Right atrium auricular region (tissue), 2 donors: ENCODE results near the gene ISG15. TPM values are rescaled to one million over a fixed set of nuclear protein-coding genes. Genes with fewer than 3 reads are reported as not detected.
"Not testable (repeated sequence)": the region's sequence is repeated elsewhere in the genome, so short reads cannot be mapped to it uniquely, and the experiment has no call there.

ENCODE experiments used
- DNase-seq: peaks from one replicate; pipeline ENCODE4 v3.0.0-alpha.2; 2019; ENCODE audit warnings: low spot score
- H3K27ac ChIP-seq, 2 donors: fragments of 200-600 bp; sonication (generic); 1 replicate in 1 of 2; 2 replicates in 1 of 2; pipeline ENCODE4 v1.5.1; 2016 to 2019
- H3K27me3 ChIP-seq, 2 donors: fragments of 200-600 bp; sonication (generic); one replicate each; pipeline versions ENCODE4 v1.5.1 to v1.6.0; 2017 to 2019
- H3K36me3 ChIP-seq: fragments of 200-600 bp; sonication (generic); one replicate; pipeline ENCODE4 v1.5.1; 2016
- H3K4me1 ChIP-seq, 2 donors: fragments of 200-600 bp; sonication (generic); one replicate each; pipeline versions ENCODE4 v1.5.1 to v1.6.0; 2017 to 2019
- H3K4me3 ChIP-seq, 2 donors: fragments of 200-600 bp; sonication (generic); 1 replicate in 1 of 2; 2 replicates in 1 of 2; pipeline ENCODE4 v1.5.1; 2017 to 2019; ENCODE audit warnings: mild to moderate bottlenecking in 1 of 2, moderate library complexity in 1 of 2
- H3K9me3 ChIP-seq, 2 donors: fragments of 200-600 bp; sonication (generic); one replicate each; pipeline ENCODE4 v1.5.1; 2019
- CTCF ChIP-seq, 2 donors: fragments of 200-600 bp; sonication (generic); IDR thresholded peaks; one replicate each; pipeline ENCODE4 v1.5.1; 2019; ENCODE audit warnings: antibody characterized with exemption in 2 of 2
- total RNA-seq, 2 donors: library from RNA; depleted of rRNA; stranded (reverse); fragments of >200 nt; gene quantifications; one replicate each; pipeline ENCODE4 v1.1.0, GENCODE V29; 2016

ISG15 gene
- total RNA-seq, 2 donors from 2014 or later, result 26.8 to 32.2 TPM

DNA sequence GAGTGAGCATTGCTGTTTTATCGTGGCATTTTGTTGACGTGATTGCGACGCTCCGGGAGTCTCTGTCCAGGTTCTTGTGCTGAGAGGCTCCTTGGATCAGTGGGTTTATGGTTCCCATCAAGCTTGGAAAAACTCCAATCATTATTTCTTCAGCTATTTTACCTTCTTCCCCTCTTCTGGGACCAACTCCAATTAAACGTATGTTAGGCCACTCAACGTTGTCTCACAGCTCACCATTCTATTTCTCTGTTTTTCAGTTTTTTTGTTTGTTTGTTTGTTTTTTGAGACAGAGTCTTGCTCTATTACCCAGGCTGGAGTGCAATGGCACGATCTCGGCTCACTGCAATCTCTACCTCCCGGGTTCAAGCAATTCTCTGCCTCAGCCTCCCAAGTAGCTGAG lies 21.4 kb upstream of the ISG15 start:
- Histone ChIP-seq H3K4me3 (no peak overlapping the region), H3K27me3 (no peaks in the 10 kb centered on the region), H3K36me3 (no peaks in the 10 kb centered on the region), H3K4me1 (no peaks in the 10 kb centered on the region), H3K9me3 (peaks cover 0 to 11% of the 10 kb centered on the region in 2 donors), H3K27ac (no peak overlapping the region)
- TF ChIP-seq CTCF (IDR thresholded peaks at IDR 0.05), result no peak
- no peak for DNase-seq

DNA sequence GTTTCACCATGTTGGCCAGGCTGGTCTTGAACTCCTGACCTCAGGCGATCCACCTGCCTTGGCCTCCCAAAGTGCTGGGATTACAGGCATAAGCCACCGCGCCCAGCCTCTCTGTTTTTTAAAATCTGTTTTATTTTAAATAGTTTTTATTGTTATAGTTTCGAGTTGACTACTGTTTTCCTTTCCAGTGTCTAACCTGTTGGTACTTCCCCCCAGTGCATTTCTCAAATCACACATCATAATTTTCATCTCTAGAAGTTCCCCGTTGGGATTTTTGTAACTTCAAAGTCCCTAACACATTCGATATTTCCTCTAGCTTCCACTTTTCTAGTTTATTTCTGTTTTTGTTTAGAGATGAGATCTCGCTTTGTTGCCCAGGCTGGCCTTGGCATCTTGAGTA lies 20.9 kb upstream of the ISG15 start:
- DNase-seq, result no peak
- TF ChIP-seq CTCF (IDR thresholded peaks at IDR 0.05), result no peak
- Histone ChIP-seq H3K36me3 (no peaks in the 10 kb centered on the region), H3K27me3 (no peaks in the 10 kb centered on the region), H3K4me1 (no peaks in the 10 kb centered on the region), H3K4me3 (no peak overlapping the region), H3K27ac (no peak overlapping the region), H3K9me3 (peaks cover 0 to 11% of the 10 kb centered on the region in 2 donors)

DNA sequence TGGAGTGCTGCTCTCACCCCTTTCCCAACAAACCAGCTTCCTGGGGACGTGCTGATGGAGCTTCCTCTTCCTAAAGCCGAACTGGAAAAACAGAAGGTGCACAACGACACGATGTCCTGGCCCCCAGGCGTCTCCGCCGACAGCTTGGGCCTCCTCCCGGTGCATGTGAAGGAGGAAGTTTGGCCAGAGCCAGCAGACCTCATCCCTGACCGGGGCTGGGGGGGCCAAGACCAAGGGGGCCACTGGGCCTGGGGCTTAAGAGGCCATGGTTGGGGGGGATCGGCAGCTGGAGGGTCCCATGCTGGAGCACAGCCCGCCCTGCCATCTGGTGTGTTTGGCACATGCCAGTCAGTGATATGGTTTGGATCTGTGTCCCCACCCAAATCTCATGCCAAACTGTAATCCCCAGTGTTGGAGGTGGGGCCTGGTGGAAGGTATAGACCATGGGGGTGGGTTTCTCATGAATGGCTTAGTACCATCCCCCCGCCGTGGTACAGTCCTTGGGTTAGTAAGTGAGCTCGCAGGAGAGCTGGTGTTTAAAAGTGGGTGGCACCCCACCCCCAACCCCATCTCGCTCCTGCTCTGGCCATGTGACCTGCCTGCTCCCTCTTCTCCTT lies 19.8 kb upstream of the ISG15 start:
- DNase-seq, result no peak
- peaks cover 0 to 11% of the 10 kb centered on the region in 2 donors for H3K9me3 ChIP-seq
- no peak for TF ChIP-seq CTCF (IDR thresholded peaks at IDR 0.05)

GRCh38 chr1:994546-994945 lies 18.8 kb upstream of the ISG15 start:
- not testable (repeated sequence) for H3K4me3 ChIP-seq, DNase-seq, H3K27me3 ChIP-seq, H3K36me3 ChIP-seq, H3K27ac ChIP-seq
- peaks cover 0 to 20% of the 10 kb centered on the region in 2 donors for H3K4me1 ChIP-seq
- peaks cover 0 to 11% of the 10 kb centered on the region in 2 donors for H3K9me3 ChIP-seq

More for the DNA sequence above, 19.8 kb upstream of the ISG15 start:
- no peaks in the 10 kb centered on the region for H3K36me3 ChIP-seq
- H3K27me3 ChIP-seq, result no peaks in the 10 kb centered on the region
- H3K4me3 ChIP-seq, result no peak overlapping the region
- H3K27ac ChIP-seq, result no peak overlapping the region
- H3K4me1 ChIP-seq, result peaks cover 0 to 10% of the 10 kb centered on the region in 2 donors

GRCh38 chr1:995665-996633 lies 17.3 kb upstream of the ISG15 start:
- Histone ChIP-seq H3K4me3 (no peak overlapping the region), H3K27ac (no peak overlapping the region), H3K27me3 (no peaks in the 10 kb centered on the region), H3K36me3 (no peaks in the 10 kb centered on the region), H3K9me3 (peaks cover 0 to 11% of the 10 kb centered on the region in 2 donors), H3K4me1 (peaks cover 0 to 29% of the 10 kb centered on the region in 2 donors)
- no peak for DNase-seq
- no peak for TF ChIP-seq CTCF (IDR thresholded peaks at IDR 0.05)
